DOHH2 (cell line): Measurements from ENCODE around the gene CTPS1.

Experiments used
- H3F3A ChIP-seq: fragments of 200-600 bp; sonication (generic), shearing (Covaris generic); 2 replicates; pipeline ENCODE4 v1.6.0; 2016; ENCODE audit warnings: antibody characterized with exemption, mild to moderate bottlenecking; ENCODE audit not compliant: control insufficient read depth, insufficient read depth
- H3K27ac ChIP-seq: fragments of 200-600 bp; sonication (generic); 2 replicates; pipeline ENCODE4 v1.5.1; 2014; ENCODE audit warnings: low read depth, mild to moderate bottlenecking, low read length, moderate library complexity
- H3K27me3 ChIP-seq: fragments of 200-600 bp; sonication (generic); 2 replicates; pipeline ENCODE4 v1.6.1; 2014; ENCODE audit warnings: mild to moderate bottlenecking, low read length, mixed read lengths; ENCODE audit not compliant: control insufficient read depth
- H3K36me3 ChIP-seq: fragments of 200-600 bp; sonication (generic); 2 replicates; pipeline ENCODE4 v1.6.1; 2014; ENCODE audit warnings: mild to moderate bottlenecking, low read length, moderate library complexity, mixed read lengths; ENCODE audit not compliant: control insufficient read depth
- H3K4me1 ChIP-seq: fragments of 200-600 bp; sonication (generic); 2 replicates; pipeline ENCODE4 v1.6.1; 2014; ENCODE audit warnings: mild to moderate bottlenecking, low read length, mixed read lengths; ENCODE audit not compliant: control insufficient read depth
- H3K4me2 ChIP-seq: fragments of 200-600 bp; sonication (generic); 2 replicates; pipeline ENCODE4 v1.6.0; 2014; ENCODE audit warnings: mild to moderate bottlenecking, low read length, moderate library complexity
- H3K4me3 ChIP-seq: fragments of 200-600 bp; sonication (generic); 2 replicates; pipeline ENCODE4 v1.5.1; 2014; ENCODE audit warnings: mild to moderate bottlenecking, low read length, mixed read lengths
- H3K79me2 ChIP-seq: fragments of 200-600 bp; sonication (generic); 2 replicates; pipeline ENCODE4 v1.6.1; 2014; ENCODE audit warnings: mild to moderate bottlenecking, low read length, mixed read lengths; ENCODE audit not compliant: control insufficient read depth
- H3K9me2 ChIP-seq: fragments of 200-600 bp; sonication (generic); replicated peaks from 2 replicates; pipeline ENCODE4 v1.6.1; 2014; ENCODE audit warnings: mild to moderate bottlenecking, low read length, mixed read lengths; ENCODE audit not compliant: control insufficient read depth
- H3K9me3 ChIP-seq: fragments of 200-600 bp; sonication (generic); 2 replicates; pipeline ENCODE4 v1.6.1; 2014; ENCODE audit warnings: antibody characterized with exemption, low read length, mixed read lengths; ENCODE audit not compliant: control insufficient read depth, insufficient read depth
- H4K20me1 ChIP-seq: fragments of 200-600 bp; sonication (generic); 2 replicates; pipeline ENCODE4 v1.6.0; 2014; ENCODE audit warnings: low read depth, mild to moderate bottlenecking, antibody characterized with exemption, low read length, moderate library complexity; ENCODE audit not compliant: control insufficient read depth, insufficient read depth
- CTCF ChIP-seq: fragments of 200-600 bp; sonication (generic); IDR thresholded peaks from one replicate; pipeline ENCODE4 v1.5.1; 2014; ENCODE audit warnings: antibody characterized with exemption, mild to moderate bottlenecking, low read depth, low read length; ENCODE audit not compliant: poor library complexity, severe bottlenecking
- EZH2phosphoT487 ChIP-seq: fragments of 200-600 bp; sonication (generic); IDR thresholded peaks from 2 replicates; pipeline ENCODE4 v1.6.1; 2017; ENCODE audit warnings: borderline replicate concordance, mild to moderate bottlenecking, antibody characterized with exemption, low read length, moderate library complexity, mixed read lengths

The CTPS1 gene

GRCh38 chr1:40997096-40997495 is 17.6 kb downstream of the CTPS1 start:
- no peaks in the 10 kb centered on the region for H3K27me3 ChIP-seq
- H3K27ac ChIP-seq, result no peak overlapping the region
- no peaks in the 10 kb centered on the region; the same call in 1 of the 2 replicates for H3F3A ChIP-seq
- H3K9me2 ChIP-seq, result no peaks in the 10 kb centered on the region
- H3K4me1 ChIP-seq, result peaks cover 6% of the 10 kb centered on the region
- peaks cover 53% of the 10 kb centered on the region for H3K79me2 ChIP-seq
- H3K9me3 ChIP-seq, result no peaks in the 10 kb centered on the region
- H4K20me1 ChIP-seq, result peaks cover 10% of the 10 kb centered on the region; the same call in 1 of the 2 replicates
- peaks cover 93% of the 10 kb centered on the region for H3K36me3 ChIP-seq
- no peak overlapping the region for H3K4me3 ChIP-seq
- H3K4me2 ChIP-seq, result no peak overlapping the region
- TF ChIP-seq EZH2phosphoT487 (no peak), CTCF (no peak)

GRCh38 chr1:40998668-40999067 is 19.2 kb downstream of the CTPS1 start:
- H3K36me3 ChIP-seq, result peaks cover 95% of the 10 kb centered on the region
- no peaks in the 10 kb centered on the region for H3K27me3 ChIP-seq
- peaks cover 12% of the 10 kb centered on the region for H3F3A ChIP-seq
- TF ChIP-seq CTCF (no peak), EZH2phosphoT487 (no peak)
- no peak overlapping the region for H3K4me2 ChIP-seq
- H3K9me2 ChIP-seq, result no peaks in the 10 kb centered on the region
- peaks cover 21% of the 10 kb centered on the region for H3K4me1 ChIP-seq
- no peaks in the 10 kb centered on the region for H3K9me3 ChIP-seq
- peaks cover 49% of the 10 kb centered on the region for H3K79me2 ChIP-seq
- no peak overlapping the region for H3K4me3 ChIP-seq
- no peak overlapping the region for H3K27ac ChIP-seq
- peaks cover 10% of the 10 kb centered on the region; the same call in 1 of the 2 replicates for H4K20me1 ChIP-seq

- Histone ChIP-seq H3K9me2 (no peaks in the 10 kb centered on the region), H3F3A (peaks cover 12% of the 10 kb centered on the region; the same call in 1 of the 2 replicates), H4K20me1 (peaks cover 13% of the 10 kb centered on the region; the same call in 1 of the 2 replicates), H3K4me1 (peaks cover 25% of the 10 kb centered on the region), H3K36me3 (peaks cover 96% of the 10 kb centered on the region), H3K79me2 (peaks cover 31% of the 10 kb centered on the region), H3K4me3 (no peak overlapping the region), H3K9me3 (no peaks in the 10 kb centered on the region), H3K4me2 (peak overlapping the region; percentile 16), H3K27me3 (no peaks in the 10 kb centered on the region), H3K27ac (peak overlapping the region; percentile 32)
- TF ChIP-seq CTCF (no peak), EZH2phosphoT487 (no peak)
These were observed 23.7 kb downstream of the CTPS1 start for GRCh38 chr1:41003127-41003639.
